Embryonic facial prominence (tissue), 1 donor: ENCODE data around the gene SOX1.

ENCODE experiments used
- DNase-seq: peaks from one replicate; pipeline ENCODE4 v3.0.0-alpha.2; 2016; ENCODE audit errors: extremely low spot score

Gene SOX1

GRCh38 chr13:112067116-112067741 is at the start of gene SOX1:
Gene SOX1, plus strand, starts transcription at chr13:112067149. Its CDS starts 510 bp downstream, at chr13:112067659.
- DNase-seq, result no peak

GRCh38 chr13:112024577-112024976 is 42.4 kb upstream of the SOX1 start:
- no peak for DNase-seq

GRCh38 chr13:112027250-112027649 is 39.7 kb upstream of the SOX1 start:
- no peak for DNase-seq

GRCh38 chr13:112028481-112028880 is 38.5 kb upstream of the SOX1 start:
- DNase-seq, result no peak

GRCh38 chr13:112029143-112029542 is 37.8 kb upstream of the SOX1 start:
- DNase-seq, result no peak

- no peak for DNase-seq
Observed at GRCh38 chr13:112032186-112032993, 34.6 kb upstream of the SOX1 start.

- DNase-seq, result no peak
Observed at GRCh38 chr13:112034231-112034630, 32.7 kb upstream of the SOX1 start.

DNA sequence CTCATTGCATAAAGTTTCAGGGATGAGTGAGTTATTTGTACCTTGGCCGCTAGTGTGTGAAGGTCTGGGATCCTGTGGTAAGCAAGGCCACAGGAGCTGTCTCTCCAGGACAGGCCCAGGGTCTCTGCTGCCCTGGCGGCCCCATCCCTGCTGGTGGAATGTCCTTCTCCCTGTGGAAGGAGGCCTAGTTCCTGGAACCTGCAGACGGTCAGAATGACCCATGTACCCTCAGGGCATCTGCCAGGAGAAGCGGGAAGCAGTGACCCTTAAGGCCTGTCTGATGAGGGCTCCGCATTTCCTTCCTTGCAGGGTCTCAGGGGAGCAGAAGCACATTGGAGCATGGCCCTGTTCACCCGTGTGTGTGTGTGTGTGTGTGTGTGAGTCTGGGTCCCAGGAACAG is 32.1 kb upstream of the SOX1 start:
- DNase-seq, result no peak

GRCh38 chr13:112042496-112042895 is 24.5 kb upstream of the SOX1 start:
- no peak for DNase-seq

DNA sequence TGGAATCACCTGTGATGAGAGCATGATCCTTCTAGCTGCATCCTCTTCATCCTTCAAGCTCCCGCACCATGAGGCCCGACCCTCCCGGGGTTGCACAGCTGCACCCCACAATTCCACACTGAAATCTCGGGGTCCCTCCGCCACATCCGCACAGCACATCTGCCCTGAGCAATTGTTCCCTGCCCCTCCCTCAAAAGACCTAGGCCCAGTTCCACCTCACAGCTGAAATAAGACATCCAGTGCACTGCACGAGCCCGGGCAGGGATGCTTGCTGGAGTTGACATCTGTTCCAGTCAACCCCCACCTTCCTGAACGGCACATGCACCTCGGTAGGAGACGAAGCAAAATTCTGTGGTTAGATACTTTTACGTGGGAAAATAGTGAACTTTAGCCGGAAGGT is 14.7 kb upstream of the SOX1 start:
- no peak for DNase-seq

DNA sequence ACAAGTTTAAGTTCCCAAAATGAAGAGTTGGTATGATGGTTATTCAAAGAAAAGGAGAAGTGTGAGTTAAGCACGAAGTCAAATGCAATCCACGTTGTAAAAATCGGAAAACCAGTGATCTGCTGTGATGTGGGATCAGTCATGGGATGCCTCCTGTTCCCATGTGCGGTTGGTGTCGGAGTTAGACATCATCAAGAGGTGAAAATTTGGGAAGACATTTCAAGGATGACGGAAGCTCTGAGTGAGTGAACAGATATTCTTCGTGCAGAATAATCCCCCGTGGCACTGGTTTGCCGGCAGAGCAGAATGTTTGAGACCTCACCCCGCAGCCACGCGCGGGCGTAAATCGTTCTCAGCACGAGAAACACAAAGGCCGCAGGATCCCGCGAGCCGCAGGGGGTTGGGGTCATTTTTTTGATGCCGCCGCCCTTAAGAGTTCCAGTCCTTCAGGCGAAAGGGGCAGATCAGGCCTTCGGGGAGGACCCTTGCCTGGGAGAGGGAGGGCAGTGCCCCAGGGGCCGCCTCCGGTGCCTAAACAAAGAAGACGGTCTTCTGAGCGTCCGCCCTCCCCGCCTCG is 13.7 kb upstream of the SOX1 start:
- DNase-seq, result no peak

- DNase-seq, result no peak
Observed at GRCh38 chr13:112053744-112054615, 13.0 kb upstream of the SOX1 start.

DNA sequence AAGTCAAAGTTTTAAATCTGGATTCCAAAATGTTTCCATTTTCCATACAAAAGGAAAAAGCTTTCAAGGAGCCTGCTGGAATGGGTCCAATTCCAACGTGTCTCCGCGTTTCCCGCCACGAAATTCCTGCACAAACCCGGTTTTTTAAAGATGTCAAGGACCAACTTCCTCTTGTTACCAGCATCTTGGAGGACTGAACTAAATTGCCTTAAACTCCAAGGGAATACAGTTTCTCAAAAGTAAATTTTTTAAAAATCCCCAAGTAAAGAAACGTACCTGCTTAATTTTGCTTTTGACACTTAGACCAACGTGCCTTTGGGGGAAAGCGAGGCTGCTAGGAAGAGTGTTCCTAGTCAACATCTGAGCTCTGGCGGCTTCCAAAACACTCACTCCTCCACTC is 12.3 kb upstream of the SOX1 start:
- DNase-seq, result no peak

DNA sequence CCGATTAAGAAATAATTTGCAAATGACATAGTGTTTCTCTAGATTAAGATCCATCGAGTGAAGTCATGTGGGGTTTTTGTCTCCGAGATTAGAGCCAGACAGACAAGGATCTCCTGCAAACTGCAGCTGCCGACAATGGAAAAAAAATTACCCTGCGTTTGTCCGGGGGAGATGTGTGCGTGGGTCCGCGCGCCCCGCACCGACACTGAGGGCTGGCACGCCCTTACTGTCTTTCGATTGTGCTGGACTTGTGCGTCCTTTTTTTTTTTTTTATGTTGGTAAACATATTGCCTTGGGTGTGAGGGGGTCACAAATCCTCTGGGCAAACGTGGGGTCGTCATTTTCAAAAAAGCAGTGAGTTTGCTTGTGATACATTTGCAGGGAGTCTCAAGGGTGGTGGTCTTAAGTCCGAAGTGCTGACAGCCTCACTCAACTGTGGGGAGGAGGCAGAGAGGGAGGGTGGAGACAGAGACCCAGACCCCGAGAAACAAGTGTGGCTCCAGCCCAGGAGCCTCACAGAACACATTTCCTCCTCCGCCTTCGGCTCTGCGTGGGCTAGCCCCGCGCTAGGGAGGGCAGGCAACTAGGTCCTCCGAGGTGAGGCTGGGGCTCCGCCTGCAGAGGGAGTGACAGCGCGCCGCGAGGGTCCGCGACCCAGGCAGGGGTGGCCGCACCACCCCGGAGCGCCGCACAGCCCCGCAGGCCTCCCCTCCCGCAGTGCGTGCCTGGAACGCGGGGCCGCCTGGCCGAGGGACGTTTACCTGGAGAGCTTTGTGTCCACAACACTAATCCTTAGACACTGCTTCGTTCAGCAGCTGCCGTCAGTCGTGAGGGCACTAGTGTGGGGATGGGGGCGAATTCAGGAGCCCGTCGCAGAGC is 11.7 kb upstream of the SOX1 start:
- DNase-seq, result no peak

GRCh38 chr13:112055915-112056269 is 11.1 kb upstream of the SOX1 start:
- no peak for DNase-seq

- no peak for DNase-seq
Observed at GRCh38 chr13:112056284-112056727, 10.6 kb upstream of the SOX1 start.

GRCh38 chr13:112056739-112057438 is 10.1 kb upstream of the SOX1 start:
- no peak for DNase-seq

DNA sequence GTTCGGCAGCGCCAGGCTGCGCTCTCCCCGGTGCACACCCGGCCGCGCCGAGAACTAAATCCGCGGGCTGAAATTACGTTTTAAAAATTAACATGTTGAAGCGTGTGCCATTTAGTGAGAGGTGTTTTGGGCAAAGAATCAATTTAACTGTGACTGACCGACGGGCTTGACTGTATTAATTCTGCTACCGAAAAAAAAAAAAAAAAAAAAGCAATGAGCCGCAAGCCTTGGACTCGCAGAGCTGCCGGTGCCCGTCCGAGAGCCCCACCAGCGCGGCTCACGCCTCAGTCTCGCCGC is 9.6 kb upstream of the SOX1 start:
- no peak for DNase-seq

DNA sequence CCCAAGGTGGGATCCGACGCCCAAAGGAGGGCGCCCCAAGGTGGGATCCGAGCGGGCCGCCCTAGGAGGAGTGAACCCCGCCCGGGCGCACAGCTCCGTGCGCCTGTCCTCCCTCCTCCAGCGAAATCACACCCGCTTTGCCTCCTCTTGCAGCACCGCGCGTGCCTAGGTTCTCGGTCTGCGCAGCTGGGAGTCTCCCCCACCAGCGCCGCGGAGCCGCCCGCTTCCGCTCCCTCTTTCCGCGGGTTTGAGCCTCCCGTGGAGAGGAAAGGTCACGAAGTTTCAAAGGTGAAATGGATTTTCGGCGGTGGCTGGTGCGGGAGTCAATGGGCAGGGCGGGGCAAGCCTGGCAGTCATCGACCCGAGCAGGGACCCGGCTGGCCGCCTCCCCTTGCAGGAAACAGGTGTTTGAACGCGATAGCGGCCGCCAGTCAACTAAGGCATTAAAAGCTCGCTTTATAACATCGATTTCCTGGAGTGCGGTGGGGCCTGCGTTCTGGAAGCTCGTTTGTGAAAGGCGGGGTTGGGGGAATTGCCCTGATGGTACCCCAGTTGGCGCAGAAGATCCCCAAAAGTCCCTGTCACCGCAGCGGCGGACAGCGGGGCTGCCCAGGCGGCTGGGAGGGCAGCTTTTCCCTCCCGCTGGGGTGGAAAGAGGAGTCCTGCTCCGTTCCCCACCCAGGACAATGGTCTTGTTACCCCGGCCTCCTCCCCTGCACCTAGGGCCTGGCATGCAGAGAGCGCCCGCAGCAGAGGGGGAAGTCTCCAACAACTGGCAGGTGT is 9.0 kb upstream of the SOX1 start:
- no peak for DNase-seq

DNA sequence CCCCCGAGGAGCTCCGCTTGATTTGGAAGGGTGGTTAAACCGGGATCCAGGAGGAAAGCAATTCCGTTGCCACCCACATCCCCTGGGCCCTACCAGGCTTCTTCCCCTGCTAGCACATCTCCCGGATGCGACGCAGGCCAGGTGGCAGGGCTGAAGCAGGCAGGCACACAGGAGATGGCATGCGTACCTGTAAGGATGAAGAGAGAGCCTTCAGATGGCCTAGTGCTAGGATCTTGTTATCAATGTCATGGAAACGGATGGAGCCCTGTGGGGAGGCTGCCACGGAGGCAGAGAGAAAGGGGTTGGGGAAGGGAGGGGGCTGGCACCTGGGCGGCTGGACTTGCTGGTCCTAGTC is 8.5 kb upstream of the SOX1 start:
- no peak for DNase-seq
